GM12801 (cell line): ENCODE data around the gene ALG2.

Source experiments
- CTCF ChIP-seq: IDR thresholded peaks from one replicate; pipeline ENCODE4 v1.5.1; 2011; ENCODE audit warnings: control low read depth; ENCODE audit not compliant: insufficient read length; ENCODE audit errors: extremely low read depth

The ALG2 gene

GRCh38 chr9:99177576-99178366, 44.0 kb downstream of the ALG2 start:
- no peak for TF ChIP-seq CTCF

- TF ChIP-seq CTCF: no peak
Measured at GRCh38 chr9:99176527-99177013, 45.2 kb downstream of the ALG2 start.

GRCh38 chr9:99173570-99174504, 47.9 kb downstream of the ALG2 start:
- no peak for TF ChIP-seq CTCF

GRCh38 chr9:99172124-99173091, 49.3 kb downstream of the ALG2 start:
- TF ChIP-seq CTCF: no peak

- no peak for TF ChIP-seq CTCF
Measured at GRCh38 chr9:99171225-99172123, 50.3 kb downstream of the ALG2 start.

GRCh38 chr9:99169982-99170761, 51.6 kb downstream of the ALG2 start:
- no peak for TF ChIP-seq CTCF
